Mammary epithelial cell (primary cell): ENCODE results near the gene NXN.

Source experiments
- CTCF ChIP-seq, 2 donors: IDR thresholded peaks in 1 of 2; conservative IDR thresholded peaks in 1 of 2; 2 replicates each; pipeline ENCODE4 v1.5.1; 2011 to 2012; ENCODE audit warnings: inconsistent platforms in 2 of 2, low read length in 2 of 2, mild to moderate bottlenecking in 2 of 2, control low read depth in 1 of 2, low read depth in 1 of 2; ENCODE audit not compliant: insufficient read depth in 1 of 2; ENCODE audit errors: extremely low read depth in 1 of 2
- EZH2 ChIP-seq: IDR thresholded peaks from 2 replicates; pipeline ENCODE4 v1.6.1; 2012; ENCODE audit warnings: low read length, inconsistent platforms, borderline replicate concordance

- TF ChIP-seq CTCF (conservative IDR thresholded peaks at IDR 0.05 in 1 of 2, IDR thresholded peaks at IDR 0.05 in 1 of 2; ENCODE audit: extremely low read depth in 1 of 2, insufficient read depth in 1 of 2, low read depth in 1 of 2, low read length in 2 of 2) (no peak), EZH2 (no peak)
Observed at GRCh38 chr17:1018547-1018946, 39.0 kb upstream of the NXN start.
